ENCODE results near the gene TMEM233.

TMEM233 gene

GRCh38 chr12:119683413-119683812 is 89.8 kb downstream of the TMEM233 start:
- DNase-seq: no peak

GRCh38 chr12:119683816-119684215 is 90.2 kb downstream of the TMEM233 start:
- no peak for DNase-seq

GRCh38 chr12:119684711-119685369 is 91.3 kb downstream of the TMEM233 start:
- DNase-seq: no peak

GRCh38 chr12:119685375-119685774 is 91.8 kb downstream of the TMEM233 start:
- DNase-seq: no peak

- DNase-seq: no peak
Observed at GRCh38 chr12:119686355-119686754, 92.8 kb downstream of the TMEM233 start.

- DNase-seq: no peak
Observed at GRCh38 chr12:119686776-119687175, 93.2 kb downstream of the TMEM233 start.

GRCh38 chr12:119687406-119687805 is 93.8 kb downstream of the TMEM233 start:
- DNase-seq: no peak

GRCh38 chr12:119687879-119688278 is 94.3 kb downstream of the TMEM233 start:
- no peak for DNase-seq

- no peak for DNase-seq
Observed at GRCh38 chr12:119689935-119690500, 96.4 kb downstream of the TMEM233 start.

- no peak for DNase-seq
Observed at GRCh38 chr12:119691202-119691810, 97.7 kb downstream of the TMEM233 start.

GRCh38 chr12:119692410-119692809 is 98.8 kb downstream of the TMEM233 start:
- no peak for DNase-seq

All from GDM1 (cell line).